ENCODE results near the gene VAT1L. TPM values are rescaled to one million over a fixed set of nuclear protein-coding genes. Genes with fewer than 3 reads are reported as not detected.

The VAT1L gene
- total and polyA plus RNA-seq, 4 donors: 79.7 to 185 (median 154) TPM

DNA sequence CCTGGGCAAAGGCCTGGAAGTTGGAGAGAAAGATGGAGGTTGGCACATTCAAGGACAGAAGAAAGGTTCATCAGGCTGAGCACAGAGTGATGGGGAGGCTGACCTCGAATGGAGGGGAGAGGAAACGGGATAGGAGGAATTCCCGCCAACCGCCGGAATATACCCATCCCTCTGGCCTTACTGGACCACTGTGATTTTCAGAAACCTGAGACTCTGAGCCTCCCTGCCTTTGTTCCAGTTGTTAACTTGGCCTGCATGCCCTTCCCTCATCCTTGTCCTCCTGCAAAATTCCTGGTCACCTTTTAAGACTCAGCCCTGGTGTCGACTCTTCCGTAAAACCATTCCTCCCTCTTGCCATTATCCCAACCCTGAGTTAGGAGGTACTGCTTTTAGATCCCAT is 107.6 kb downstream of the VAT1L start:
- Histone ChIP-seq H3K27ac (ENCODE audit: low read depth, low read length) (no peak overlapping the region), H3K27me3 (ENCODE audit: control insufficient read depth, insufficient read depth, low read length) (no peaks in the 10 kb centered on the region), H3K36me3 (ENCODE audit: control insufficient read depth, insufficient read depth, low read length) (peaks cover 2% of the 10 kb centered on the region), H3K9me3 (ENCODE audit: control insufficient read depth, insufficient read depth, low read length) (no peaks in the 10 kb centered on the region), H3K4me1 (ENCODE audit: control insufficient read depth, insufficient read depth, low read length) (peaks cover 6% of the 10 kb centered on the region), H3K4me3 (ENCODE audit: low read depth, low read length) (no peak overlapping the region)
- no CpG with 5 or more reads among the region's 7 CpGs for WGBS (ENCODE audit: insufficient coverage)
- DNase-seq (ENCODE audit: low read depth in 4 of 6, low spot score in 6 of 6): no peak

DNA sequence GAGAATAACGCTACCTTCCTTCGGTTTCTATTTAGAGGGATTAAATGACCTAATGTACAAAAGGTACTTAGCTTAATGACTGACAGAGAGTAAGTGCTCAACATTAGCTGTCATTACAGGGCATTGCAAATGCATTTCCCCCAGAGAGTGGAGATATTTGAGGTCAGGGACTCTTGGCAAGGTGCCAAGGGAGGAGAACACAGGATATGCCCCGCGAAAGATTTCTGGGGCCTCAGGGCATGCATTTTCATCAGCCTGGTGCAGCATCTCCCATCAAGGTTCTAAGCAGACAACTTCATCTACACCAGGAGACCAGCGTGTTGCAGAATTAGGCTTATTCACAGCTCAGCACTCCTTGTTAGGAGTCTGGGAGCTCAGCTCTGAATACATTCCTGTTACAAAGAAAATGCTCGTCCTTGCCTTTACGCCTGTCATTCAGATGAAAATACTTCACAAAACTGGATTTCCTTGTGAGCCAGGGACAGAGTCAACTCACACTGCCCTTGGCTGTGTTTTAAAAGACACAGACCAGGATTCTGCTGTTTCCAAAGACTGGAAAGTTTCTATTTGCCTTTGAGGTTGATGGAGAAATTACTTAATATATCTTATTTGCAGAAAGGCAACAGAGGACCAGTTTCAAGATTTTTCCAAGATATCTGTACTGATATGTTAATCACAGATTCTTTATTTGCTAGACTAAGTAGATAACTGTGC is 108.2 kb downstream of the VAT1L start:
- Histone ChIP-seq H3K27me3 (ENCODE audit: control insufficient read depth, insufficient read depth, low read length) (no peaks in the 10 kb centered on the region), H3K27ac (ENCODE audit: low read depth, low read length) (no peak overlapping the region), H3K36me3 (ENCODE audit: control insufficient read depth, insufficient read depth, low read length) (peaks cover 2% of the 10 kb centered on the region), H3K4me3 (ENCODE audit: low read depth, low read length) (no peak overlapping the region), H3K9me3 (ENCODE audit: control insufficient read depth, insufficient read depth, low read length) (no peaks in the 10 kb centered on the region), H3K4me1 (ENCODE audit: control insufficient read depth, insufficient read depth, low read length) (peaks cover 6% of the 10 kb centered on the region)
- peak in 2 of 6 donors; percentile 21 to 65 for DNase-seq (ENCODE audit: low read depth in 4 of 6, low spot score in 6 of 6)
- WGBS (ENCODE audit: insufficient coverage): 18% methylated on average over 5 of the region's 7 CpGs

DNA sequence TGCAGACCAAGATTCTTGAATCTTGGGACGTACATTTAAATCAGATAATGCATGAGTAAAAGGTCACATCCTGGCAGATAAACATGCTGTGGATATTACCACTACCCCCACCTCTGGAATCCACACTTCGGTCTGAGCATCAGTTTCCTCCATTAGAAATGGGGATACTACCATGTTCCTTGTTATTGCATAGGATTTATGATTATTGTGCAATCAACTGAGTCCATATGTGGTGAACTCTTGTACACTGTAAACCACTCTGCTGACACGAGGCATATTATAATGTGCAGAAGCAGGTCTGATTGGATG is 108.7 kb downstream of the VAT1L start:
- Histone ChIP-seq H3K27me3 (ENCODE audit: control insufficient read depth, insufficient read depth, low read length) (no peaks in the 10 kb centered on the region), H3K36me3 (ENCODE audit: control insufficient read depth, insufficient read depth, low read length) (peaks cover 2% of the 10 kb centered on the region), H3K4me3 (ENCODE audit: low read depth, low read length) (no peak overlapping the region), H3K27ac (ENCODE audit: low read depth, low read length) (no peak overlapping the region), H3K4me1 (ENCODE audit: control insufficient read depth, insufficient read depth, low read length) (peaks cover 6% of the 10 kb centered on the region), H3K9me3 (ENCODE audit: control insufficient read depth, insufficient read depth, low read length) (no peaks in the 10 kb centered on the region)
- no peak for DNase-seq (ENCODE audit: low read depth in 4 of 6, low spot score in 6 of 6)
- 75% methylated on average over 1 of the region's 3 CpGs for WGBS (ENCODE audit: insufficient coverage)

DNA sequence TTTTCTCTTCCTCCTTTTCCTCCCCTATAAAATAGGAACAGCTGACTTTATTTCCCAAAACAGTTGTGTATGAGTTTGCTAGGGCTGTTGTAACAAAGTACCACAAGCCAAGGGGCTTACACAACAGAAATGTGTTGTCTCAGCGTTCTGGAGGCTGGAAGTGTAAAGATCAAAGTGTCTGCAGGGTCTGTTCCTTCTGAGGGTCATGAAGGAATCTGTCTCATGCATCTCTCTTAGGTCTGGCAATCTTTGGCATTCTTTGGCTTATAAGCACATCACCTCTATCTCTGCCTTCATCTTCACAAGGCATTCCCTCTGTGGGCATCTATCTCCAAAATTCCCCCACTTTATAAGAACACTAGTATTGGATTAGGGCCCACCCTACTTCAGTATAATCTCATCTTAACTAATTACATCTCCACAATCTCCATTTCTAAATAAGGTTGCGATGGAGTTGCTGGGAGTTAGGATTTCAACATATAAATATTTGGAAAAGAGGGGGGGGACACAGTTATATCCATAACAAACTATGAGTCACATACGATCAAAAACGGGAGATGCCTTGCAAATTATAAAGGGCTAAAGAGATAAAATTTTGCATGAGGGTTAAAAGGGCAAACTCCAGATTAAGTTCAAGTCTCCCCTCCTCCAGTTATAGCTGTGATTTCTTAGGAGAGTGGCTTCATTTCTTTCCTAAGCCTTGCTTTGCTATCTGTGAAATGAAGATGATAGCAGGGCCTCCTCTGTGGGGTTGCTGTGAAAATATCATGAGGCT is 109.7 kb downstream of the VAT1L start:
- no peak overlapping the region for H3K4me3 ChIP-seq (ENCODE audit: low read depth, low read length)
- H3K27ac ChIP-seq (ENCODE audit: low read depth, low read length): no peak overlapping the region
- peaks cover 2% of the 10 kb centered on the region for H3K36me3 ChIP-seq (ENCODE audit: control insufficient read depth, insufficient read depth, low read length)
- H3K4me1 ChIP-seq (ENCODE audit: control insufficient read depth, insufficient read depth, low read length): peaks cover 6% of the 10 kb centered on the region
- H3K27me3 ChIP-seq (ENCODE audit: control insufficient read depth, insufficient read depth, low read length): no peaks in the 10 kb centered on the region
- WGBS (ENCODE audit: insufficient coverage): 83% methylated on average over 1 of the region's 4 CpGs
- no peak for DNase-seq (ENCODE audit: low read depth in 4 of 6, low spot score in 6 of 6)
- no peaks in the 10 kb centered on the region for H3K9me3 ChIP-seq (ENCODE audit: control insufficient read depth, insufficient read depth, low read length)

DNA sequence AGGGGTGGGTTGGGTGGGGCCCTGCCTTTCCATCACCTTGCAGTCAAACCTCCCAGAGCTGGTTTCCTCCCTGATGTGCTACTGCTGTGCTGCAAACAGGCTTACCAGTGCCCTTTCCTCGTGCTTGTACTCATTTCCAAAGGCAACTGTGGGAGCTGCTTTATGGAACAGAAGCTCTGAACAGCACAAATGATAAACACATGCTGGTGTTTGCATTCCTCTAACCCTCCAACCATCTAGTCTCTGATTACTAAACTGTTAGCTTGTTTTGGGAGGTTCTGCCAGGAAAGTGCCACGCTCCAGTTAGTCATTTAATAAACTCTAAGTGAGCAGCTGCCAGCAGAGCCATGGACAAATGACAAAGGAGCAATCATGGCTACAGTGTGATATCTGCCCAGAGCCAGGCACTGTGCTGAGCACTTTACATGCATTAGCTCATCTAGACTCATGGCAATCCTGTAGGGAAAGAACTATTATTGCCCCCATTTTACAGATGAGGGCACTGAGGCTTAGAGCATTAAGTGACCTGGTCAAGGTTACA is 110.4 kb downstream of the VAT1L start:
- Histone ChIP-seq H3K27me3 (ENCODE audit: control insufficient read depth, insufficient read depth, low read length) (no peaks in the 10 kb centered on the region), H3K9me3 (ENCODE audit: control insufficient read depth, insufficient read depth, low read length) (no peaks in the 10 kb centered on the region), H3K4me1 (ENCODE audit: control insufficient read depth, insufficient read depth, low read length) (peaks cover 6% of the 10 kb centered on the region), H3K4me3 (ENCODE audit: low read depth, low read length) (no peak overlapping the region), H3K36me3 (ENCODE audit: control insufficient read depth, insufficient read depth, low read length) (peaks cover 2% of the 10 kb centered on the region), H3K27ac (ENCODE audit: low read depth, low read length) (no peak overlapping the region)
- WGBS (ENCODE audit: insufficient coverage): 43% methylated on average over 1 of the region's 2 CpGs
- DNase-seq (ENCODE audit: low read depth in 4 of 6, low spot score in 6 of 6): peak in 2 of 6 donors; percentile 71 to 78

DNA sequence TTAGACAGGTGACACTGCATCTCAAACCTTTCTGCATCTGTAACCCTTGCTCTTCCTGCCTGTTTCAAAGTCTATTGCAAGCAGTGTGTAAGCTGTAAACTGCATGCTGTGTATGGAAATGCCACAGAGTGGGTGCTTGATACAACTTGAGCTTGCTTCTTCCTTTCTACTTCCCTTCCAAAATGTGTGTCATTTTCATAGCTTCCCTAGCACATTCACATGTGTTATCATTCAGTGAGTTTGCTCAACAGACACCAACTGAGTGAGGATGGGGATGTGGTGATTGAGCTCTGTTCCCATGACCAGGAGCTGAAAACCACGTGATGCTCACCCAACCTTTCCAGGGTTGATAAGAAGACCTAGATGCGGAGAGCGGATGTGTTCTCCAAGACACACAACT is 111.1 kb downstream of the VAT1L start:
- 84% methylated on average over 3 of the region's 3 CpGs for WGBS (ENCODE audit: insufficient coverage)

DNA sequence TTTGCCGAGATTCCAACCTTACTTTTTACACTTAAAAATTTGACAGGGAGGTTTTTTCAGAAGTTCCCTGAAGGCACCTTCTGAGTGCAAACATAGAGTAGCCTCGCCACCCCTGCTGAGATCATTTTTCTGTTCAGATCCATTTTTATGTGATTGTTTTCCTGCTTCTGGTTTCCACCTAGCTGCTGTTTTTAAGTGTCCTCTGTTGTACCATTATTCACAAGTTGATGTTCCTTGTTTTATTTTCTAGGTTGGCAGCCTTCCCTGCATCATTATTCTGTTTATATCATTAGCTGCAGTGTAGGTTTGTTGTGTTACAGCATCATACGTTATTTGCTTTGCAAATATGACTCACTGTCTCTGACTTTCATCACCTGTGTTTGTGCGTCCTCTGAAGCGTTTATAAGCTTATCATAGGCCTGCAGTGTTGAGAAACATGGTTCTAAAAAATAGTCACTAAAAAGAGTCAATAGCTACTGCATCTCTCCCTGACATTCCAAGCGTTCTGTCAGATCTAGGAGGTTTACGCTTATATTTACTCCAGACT is 117.1 kb downstream of the VAT1L start:
- WGBS (ENCODE audit: insufficient coverage): 78% methylated on average over 3 of the region's 7 CpGs
- peak in 1 of 6 donors; percentile 91 for DNase-seq (ENCODE audit: low read depth in 4 of 6, low spot score in 6 of 6)
- Histone ChIP-seq H3K27ac (ENCODE audit: low read depth, low read length) (no peak overlapping the region), H3K36me3 (ENCODE audit: control insufficient read depth, insufficient read depth, low read length) (peaks cover 5% of the 10 kb centered on the region), H3K9me3 (ENCODE audit: control insufficient read depth, insufficient read depth, low read length) (no peaks in the 10 kb centered on the region), H3K4me1 (ENCODE audit: control insufficient read depth, insufficient read depth, low read length) (no peaks in the 10 kb centered on the region), H3K27me3 (ENCODE audit: control insufficient read depth, insufficient read depth, low read length) (no peaks in the 10 kb centered on the region), H3K4me3 (ENCODE audit: low read depth, low read length) (no peak overlapping the region)

More for the DNA sequence above, 111.1 kb downstream of the VAT1L start:
- Histone ChIP-seq H3K27me3 (ENCODE audit: control insufficient read depth, insufficient read depth, low read length) (no peaks in the 10 kb centered on the region), H3K4me3 (ENCODE audit: low read depth, low read length) (no peak overlapping the region), H3K4me1 (ENCODE audit: control insufficient read depth, insufficient read depth, low read length) (peaks cover 6% of the 10 kb centered on the region), H3K36me3 (ENCODE audit: control insufficient read depth, insufficient read depth, low read length) (peaks cover 2% of the 10 kb centered on the region), H3K27ac (ENCODE audit: low read depth, low read length) (no peak overlapping the region), H3K9me3 (ENCODE audit: control insufficient read depth, insufficient read depth, low read length) (no peaks in the 10 kb centered on the region)
- no peak for DNase-seq (ENCODE audit: low read depth in 4 of 6, low spot score in 6 of 6)

DNA sequence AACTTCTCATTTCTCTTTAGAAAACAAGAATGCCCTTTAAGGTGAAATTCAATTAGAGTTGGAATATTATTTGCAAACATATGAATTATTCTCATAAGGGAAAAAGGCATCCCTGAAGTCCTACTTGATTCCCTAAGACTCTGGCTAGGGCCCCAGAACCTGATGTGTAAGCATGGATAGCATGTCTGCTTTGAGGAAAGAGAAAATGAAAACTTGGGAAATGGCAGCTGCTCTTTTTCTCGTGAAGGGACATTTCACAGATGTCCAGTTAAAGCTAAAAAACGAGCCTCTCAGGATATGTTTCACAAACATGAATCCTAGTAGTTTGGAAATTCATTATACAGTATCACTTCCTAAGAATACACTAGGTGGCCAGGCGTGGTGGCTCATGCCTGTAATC is 121.7 kb downstream of the VAT1L start:
- Histone ChIP-seq H3K4me1 (ENCODE audit: control insufficient read depth, insufficient read depth, low read length) (no peaks in the 10 kb centered on the region), H3K9me3 (ENCODE audit: control insufficient read depth, insufficient read depth, low read length) (no peaks in the 10 kb centered on the region), H3K4me3 (ENCODE audit: low read depth, low read length) (no peak overlapping the region), H3K27me3 (ENCODE audit: control insufficient read depth, insufficient read depth, low read length) (no peaks in the 10 kb centered on the region), H3K36me3 (ENCODE audit: control insufficient read depth, insufficient read depth, low read length) (peaks cover 5% of the 10 kb centered on the region), H3K27ac (ENCODE audit: low read depth, low read length) (no peak overlapping the region)
- no CpG with 5 or more reads among the region's 3 CpGs for WGBS (ENCODE audit: insufficient coverage)
- DNase-seq (ENCODE audit: low read depth in 4 of 6, low spot score in 6 of 6): no peak

DNA sequence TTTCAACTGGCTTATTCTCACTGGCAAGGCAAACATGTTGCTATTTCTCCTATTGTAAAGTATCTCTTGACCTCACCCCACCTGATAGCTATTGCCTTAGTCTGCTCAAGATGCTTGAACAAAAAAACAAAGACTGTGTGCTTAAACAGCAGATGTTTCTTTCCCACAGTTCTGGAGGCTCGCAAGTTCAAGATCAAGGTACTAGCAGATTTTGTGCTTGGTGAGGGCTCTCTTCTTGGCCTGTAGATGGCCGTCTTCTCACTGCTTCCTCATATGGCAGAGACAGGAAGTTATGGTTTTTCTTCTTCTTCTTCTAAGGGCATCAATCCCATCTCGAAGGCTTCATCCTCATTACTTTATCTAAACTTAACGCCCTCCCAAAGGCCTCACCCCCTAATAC is 124.3 kb downstream of the VAT1L start:
- 90% methylated on average over 2 of the region's 4 CpGs for WGBS (ENCODE audit: insufficient coverage)
- H3K9me3 ChIP-seq (ENCODE audit: control insufficient read depth, insufficient read depth, low read length): no peaks in the 10 kb centered on the region
- no peak for DNase-seq (ENCODE audit: low read depth in 4 of 6, low spot score in 6 of 6)
- no peaks in the 10 kb centered on the region for H3K4me1 ChIP-seq (ENCODE audit: control insufficient read depth, insufficient read depth, low read length)
- H3K27ac ChIP-seq (ENCODE audit: low read depth, low read length): no peak overlapping the region
- H3K36me3 ChIP-seq (ENCODE audit: control insufficient read depth, insufficient read depth, low read length): peaks cover 5% of the 10 kb centered on the region
- H3K4me3 ChIP-seq (ENCODE audit: low read depth, low read length): no peak overlapping the region
- no peaks in the 10 kb centered on the region for H3K27me3 ChIP-seq (ENCODE audit: control insufficient read depth, insufficient read depth, low read length)
